Small intestine (tissue), 7 donors: ENCODE results near the gene ZNG1F. TPM values are rescaled to one million over a fixed set of nuclear protein-coding genes. Genes with fewer than 3 reads are reported as not detected.
"Not testable (repeated sequence)": the region's sequence is repeated elsewhere in the genome, so short reads cannot be mapped to it uniquely, and the experiment has no call there.

Experiments used
- DNase-seq, 2 donors: peaks; one replicate each; pipeline versions ENCODE4 v3.0.0 to v3.0.0-alpha.2; 2013
- FAIRE-seq: peaks from 2 replicates; lab custom pipeline; 2012; peaks lifted over from hg19 to GRCh38; lab: Jason Lieb, UNC
- H3K27ac ChIP-seq, 3 donors: one replicate each; pipeline ENCODE4 v1.5.1; 2013; ENCODE audit warnings: low read length in 2 of 3, mild to moderate bottlenecking in 2 of 3, control low read depth in 1 of 3, inconsistent platforms in 1 of 3, low read depth in 1 of 3, moderate library complexity in 1 of 3
- H3K27me3 ChIP-seq, 3 donors: one replicate each; pipeline ENCODE4 v1.6.1; 2013; ENCODE audit warnings: low read length in 3 of 3, inconsistent platforms in 1 of 3; ENCODE audit not compliant: control insufficient read depth in 3 of 3, insufficient read depth in 3 of 3
- H3K36me3 ChIP-seq, 3 donors: one replicate each; pipeline ENCODE4 v1.6.1; 2013; ENCODE audit warnings: low read length in 3 of 3, inconsistent platforms in 1 of 3, low read depth in 1 of 3, mild to moderate bottlenecking in 1 of 3, moderate library complexity in 1 of 3; ENCODE audit not compliant: control insufficient read depth in 3 of 3, insufficient read depth in 2 of 3
- H3K4me1 ChIP-seq, 3 donors: one replicate each; pipeline ENCODE4 v1.6.1; 2013; ENCODE audit warnings: low read length in 2 of 3, inconsistent platforms in 1 of 3, low read depth in 1 of 3, mild to moderate bottlenecking in 1 of 3, moderate library complexity in 1 of 3; ENCODE audit not compliant: control insufficient read depth in 3 of 3, insufficient read depth in 2 of 3
- H3K4me3 ChIP-seq, 3 donors: one replicate each; pipeline ENCODE4 v1.5.1; 2013; ENCODE audit warnings: low read length in 3 of 3, control low read depth in 1 of 3, inconsistent platforms in 1 of 3, low read depth in 1 of 3, mild to moderate bottlenecking in 1 of 3, moderate library complexity in 1 of 3
- H3K9me3 ChIP-seq, 2 donors: one replicate each; pipeline ENCODE4 v1.6.1; 2013; ENCODE audit warnings: low read depth in 1 of 2, low read length in 1 of 2; ENCODE audit not compliant: control insufficient read depth in 2 of 2, insufficient read depth in 1 of 2
- WGBS, 3 donors: extraction: QIAGEN DNeasy Blood & Tissue Kit; methylation state at CpG; one replicate each; pipeline ENCODE4 v1.1.7; 2013; 5-methylcytosine and 5-hydroxymethylcytosine counted together
- polyA plus RNA-seq, 4 donors: library from polyadenylated mRNA; stranded (reverse) in 3 of 4; unstranded in 1 of 4; fragments of 200-250 nt in 3 of 4; fragments of 120-200 nt in 1 of 4; gene quantifications; one replicate each; pipeline versions ENCODE4 v1.2.1 to v1.2.3, GENCODE V29; 2013
- donor health status: healthy with polysubstance abuse.
- donor health status: control.
- donor health status: control.
- donor health status: Bipolar disorder and iron deficiency.
- donor health status: healthy.

ZNG1F gene
- polyA plus RNA-seq, 4 donors = 12.3 to 42.0 (median 25.6) TPM

- not testable (repeated sequence) for H3K4me1 ChIP-seq, H3K27me3 ChIP-seq, H3K4me3 ChIP-seq, H3K9me3 ChIP-seq, FAIRE-seq, H3K36me3 ChIP-seq, DNase-seq, H3K27ac ChIP-seq
- WGBS, 3 donors = 17 to 18% methylated on average over 3 of the region's 3 CpGs; no CpG with 5 or more reads in 1 of the 3 donors
Observed at GRCh38 chr9:41125936-41126335, 63.2 kb downstream of the ZNG1F start.

- H3K4me1 ChIP-seq, H3K4me3 ChIP-seq, H3K9me3 ChIP-seq, H3K27me3 ChIP-seq, DNase-seq, H3K27ac ChIP-seq, FAIRE-seq, H3K36me3 ChIP-seq: not testable (repeated sequence)
- WGBS, 3 donors = no CpG with 5 or more reads among the region's 21 CpGs
Observed at GRCh38 chr9:41125109-41125658, 63.9 kb downstream of the ZNG1F start.

GRCh38 chr9:41124250-41125108, 64.6 kb downstream of the ZNG1F start:
- not testable (repeated sequence) for FAIRE-seq, H3K4me1 ChIP-seq, H3K36me3 ChIP-seq, H3K27me3 ChIP-seq, H3K9me3 ChIP-seq, H3K4me3 ChIP-seq, H3K27ac ChIP-seq
- peak in 1 of 2 donors; percentile 0 for DNase-seq
- WGBS, 3 donors = 28 to 44% (median 36%) methylated on average over 31 to 35 of the region's 52 CpGs

- DNase-seq, H3K27ac ChIP-seq, H3K4me1 ChIP-seq, H3K27me3 ChIP-seq, H3K4me3 ChIP-seq, FAIRE-seq, H3K36me3 ChIP-seq, H3K9me3 ChIP-seq: not testable (repeated sequence)
- 4% methylated on average over 10 to 14 of the region's 33 CpGs; no CpG with 5 or more reads in 1 of the 3 donors for WGBS, 3 donors
Observed at GRCh38 chr9:41123812-41124211, 65.3 kb downstream of the ZNG1F start.

- H3K27me3 ChIP-seq, H3K4me3 ChIP-seq, H3K9me3 ChIP-seq, DNase-seq, H3K4me1 ChIP-seq, H3K27ac ChIP-seq, FAIRE-seq, H3K36me3 ChIP-seq: not testable (repeated sequence)
- WGBS, 3 donors = 0 to 5% methylated on average over 3 to 11 of the region's 32 CpGs; no CpG with 5 or more reads in 1 of the 3 donors
Observed at GRCh38 chr9:41123396-41123795, 65.7 kb downstream of the ZNG1F start.

- not testable (repeated sequence) for FAIRE-seq, H3K27me3 ChIP-seq, H3K27ac ChIP-seq, DNase-seq, H3K36me3 ChIP-seq, H3K4me3 ChIP-seq, H3K4me1 ChIP-seq, H3K9me3 ChIP-seq
- WGBS, 3 donors = no CpG with 5 or more reads among the region's 4 CpGs
Observed at GRCh38 chr9:41120696-41121095, 68.4 kb downstream of the ZNG1F start.

GRCh38 chr9:41119719-41120118, 69.4 kb downstream of the ZNG1F start:
- not testable (repeated sequence) for FAIRE-seq, H3K4me3 ChIP-seq, H3K27ac ChIP-seq, H3K9me3 ChIP-seq, H3K36me3 ChIP-seq, H3K27me3 ChIP-seq, DNase-seq, H3K4me1 ChIP-seq
- WGBS, 3 donors = no CpG with 5 or more reads among the region's 5 CpGs

GRCh38 chr9:41119311-41119710, 69.8 kb downstream of the ZNG1F start:
- FAIRE-seq, H3K4me3 ChIP-seq, H3K27ac ChIP-seq, H3K36me3 ChIP-seq, H3K4me1 ChIP-seq, H3K27me3 ChIP-seq, H3K9me3 ChIP-seq, DNase-seq: not testable (repeated sequence)
- WGBS, 3 donors = 34 to 49% (median 37%) methylated on average over 6 to 7 of the region's 7 CpGs
